ENCODE results near the gene POC1A.

The POC1A gene

GRCh38 chr3:52025453-52025852, 128.8 kb downstream of the POC1A start:
- TF ChIP-seq CTCF (conservative IDR thresholded peaks at IDR 0.05) = no peak
- TF ChIP-seq ZFX (IDR thresholded peaks at IDR 0.05) = no peak
- H3K27ac ChIP-seq = no peak overlapping the region

Measured in C4-2B (cell line).